HCT116 (cell line): ENCODE data around the gene MEIS2. TPM values are rescaled to one million over a fixed set of nuclear protein-coding genes. Genes with fewer than 3 reads are reported as not detected.

Source experiments
- ATAC-seq: fragments of 200-7000 bp; cut with Tn5 transposase; 2 replicates; pipeline ENCODE4 v1.9.1; 2020; ENCODE audit warnings: mild to moderate bottlenecking, moderate library complexity
- BruUV-seq: library from RNA; stranded (reverse); fragments of 400-500 nt; replicated peaks from 2 replicates; lab custom pipeline; 2021; lab: Mats Ljungman, UMichigan
- CTCF ChIA-PET: fragments of 300-600 bp; sonication (Branson Sonifier 250); formaldehyde crosslinking; loops from one replicate; lab custom pipeline; 2021; ENCODE audit warnings: antibody characterized with exemption; lab: Charles Lee
- POLR2A ChIA-PET: fragments of 300-600, 350-600 bp; sonication (Branson Sonifier 250); formaldehyde crosslinking; loops from one replicate; lab custom pipeline; 2021; ENCODE audit warnings: antibody characterized with exemption; lab: Charles Lee
- RAD21 ChIA-PET, 2 experiments: fragments of 300-600 bp; sonication (Branson Sonifier 250); formaldehyde crosslinking; loops; one replicate each; lab custom pipeline; 2023; ENCODE audit warnings: low total read pairs in 2 of 2; ENCODE audit not compliant: uncharacterized antibody in 2 of 2, unreplicated experiment in 2 of 2, low non-redundant PET in 1 of 2; lab: Charles Lee
- DNase-seq: peaks from one replicate; pipeline ENCODE4 v3.0.0-alpha.2; 2010; ENCODE audit warnings: low read depth, low spot score
- H2AFZ ChIP-seq: fragments of 200-600 bp; shearing (Covaris generic), sonication (generic); 2 replicates; pipeline ENCODE4 v1.6.1; 2017; ENCODE audit warnings: low read depth, mixed run types, mixed read lengths, antibody characterized with exemption, low read length; ENCODE audit not compliant: poor library complexity, severe bottlenecking
- H3K27ac ChIP-seq: 2 replicates; pipeline ENCODE4 v1.5.1; 2012; ENCODE audit warnings: low read depth, low read length
- H3K27me3 ChIP-seq: fragments of 200-600 bp; sonication (generic); 2 replicates; pipeline ENCODE4 v1.6.1; 2016; ENCODE audit warnings: mixed run types, low read length, mixed read lengths; ENCODE audit not compliant: insufficient read depth
- H3K36me3 ChIP-seq, 2 experiments: fragments of 200-500 bp in 1 of 2; fragments of 200-600 bp in 1 of 2; sonication (Bioruptor generic) in 1 of 2; sonication (generic) in 1 of 2; 2 replicates each; pipeline versions ENCODE4 v1.5.1 to v1.6.1; 2014 to 2016; ENCODE audit warnings: low read length in 2 of 2, inconsistent platforms in 1 of 2, mixed read lengths in 1 of 2, mixed run types in 1 of 2; ENCODE audit not compliant: insufficient read depth in 2 of 2, control insufficient read depth in 1 of 2
- H3K4me1 ChIP-seq, 2 experiments: fragments of 200-600 bp in 1 of 2; sonication (generic) in 1 of 2; 2 replicates each; pipeline versions ENCODE4 v1.5.1 to v1.6.1; 2012 to 2017; ENCODE audit warnings: low read length in 2 of 2, inconsistent platforms in 1 of 2, mild to moderate bottlenecking in 1 of 2, mixed read lengths in 1 of 2, mixed run types in 1 of 2, moderate library complexity in 1 of 2; ENCODE audit not compliant: insufficient read depth in 2 of 2, control insufficient read depth in 1 of 2
- H3K4me2 ChIP-seq: fragments of 200-600 bp; sonication (generic); 2 replicates; pipeline ENCODE4 v1.6.1; 2017; ENCODE audit warnings: mixed run types, low read length, mixed read lengths
- H3K4me3 ChIP-seq, 2 experiments: fragments of 200-600 bp in 1 of 2; sonication (generic) in 1 of 2; replicated peaks in 1 of 2; 2 replicates each; pipeline ENCODE4 v1.5.1; 2011 to 2016; ENCODE audit warnings: low read length in 2 of 2, control low read depth in 1 of 2, low read depth in 1 of 2, mild to moderate bottlenecking in 1 of 2, mixed read lengths in 1 of 2, mixed run types in 1 of 2
- H3K79me2 ChIP-seq: fragments of 200-600 bp; sonication (generic); 2 replicates; pipeline ENCODE4 v1.6.1; 2017; ENCODE audit warnings: mild to moderate bottlenecking, mixed run types, low read length, moderate library complexity, mixed read lengths; ENCODE audit not compliant: insufficient read depth
- H3K9ac ChIP-seq: fragments of 200-600 bp; sonication (generic); 2 replicates; pipeline ENCODE4 v1.6.1; 2016; ENCODE audit warnings: low read length, mixed read lengths
- H3K9me2 ChIP-seq: fragments of 200-600 bp; sonication (generic), shearing (Covaris generic); 2 replicates; pipeline ENCODE4 v1.6.1; 2017; ENCODE audit warnings: mixed run types, mild to moderate bottlenecking, moderate library complexity; ENCODE audit not compliant: insufficient read depth
- H3K9me3 ChIP-seq, 2 experiments: fragments of 200-500 bp in 1 of 2; fragments of 200-600 bp in 1 of 2; sonication (Bioruptor generic) in 1 of 2; sonication (generic) in 1 of 2; 2 replicates each; pipeline ENCODE4 v1.6.1; 2014 to 2017; ENCODE audit warnings: low read length in 2 of 2, mixed read lengths in 2 of 2, inconsistent platforms in 1 of 2, low read depth in 1 of 2, mild to moderate bottlenecking in 1 of 2, mixed run types in 1 of 2, moderate library complexity in 1 of 2; ENCODE audit not compliant: control insufficient read depth in 1 of 2, insufficient read depth in 1 of 2
- H4K20me1 ChIP-seq: fragments of 200-600 bp; sonication (generic), shearing (Covaris generic); 2 replicates; pipeline ENCODE4 v1.6.1; 2017; ENCODE audit warnings: mixed run types, mild to moderate bottlenecking, moderate library complexity; ENCODE audit not compliant: insufficient read depth
- CBX3 ChIP-seq: IDR thresholded peaks from 2 replicates; pipeline ENCODE4 v1.6.1; 2012; ENCODE audit warnings: low read depth
- CTCF ChIP-seq, 3 experiments: fragments of 200-600 bp in 1 of 3; sonication (generic) in 1 of 3; IDR thresholded peaks in 2 of 3; conservative IDR thresholded peaks in 1 of 3; 2 replicates each; pipeline ENCODE4 v1.5.1; 2012 to 2017; ENCODE audit warnings: low read depth in 2 of 3, low read length in 2 of 3, antibody characterized with exemption in 1 of 3, borderline replicate concordance in 1 of 3, control low read depth in 1 of 3, mild to moderate bottlenecking in 1 of 3, mixed read lengths in 1 of 3, mixed run types in 1 of 3, moderate library complexity in 1 of 3; ENCODE audit not compliant: insufficient read depth in 1 of 3
- EGR1 ChIP-seq: IDR thresholded peaks from 2 replicates; pipeline ENCODE4 v1.6.1; 2012; ENCODE audit warnings: low read depth
- FOSL1 ChIP-seq: IDR thresholded peaks from 2 replicates; pipeline ENCODE4 v1.6.1; 2012; ENCODE audit warnings: low read depth
- JUND ChIP-seq: IDR thresholded peaks from 2 replicates; pipeline ENCODE4 v1.6.1; 2012
- MAX ChIP-seq: IDR thresholded peaks from 2 replicates; pipeline ENCODE4 v1.6.1; 2012
- SRF ChIP-seq: IDR thresholded peaks from 2 replicates; pipeline ENCODE4 v1.6.1; 2012; ENCODE audit warnings: low read depth
- ZBTB33 ChIP-seq: IDR thresholded peaks from 2 replicates; pipeline ENCODE4 v1.6.1; 2011; ENCODE audit warnings: mild to moderate bottlenecking, low read length, moderate library complexity; ENCODE audit not compliant: insufficient replicate concordance; ENCODE audit errors: extremely low read depth
- intact Hi-C: fragments of 100-400 bp; cut with micrococcal nuclease; formaldehyde crosslinking; loops from 2 replicates; pipeline ENCODE4 v1.10.0; 2022
- total RNA-seq: library from RNA; stranded (reverse); gene quantifications from one replicate; pipeline ENCODE4 v1.2.1, GENCODE V29; 2021; ENCODE audit not compliant: unreplicated experiment

MEIS2 gene
- total RNA-seq, 1 experiment from 2014 or later = 11.5 TPM

DNA sequence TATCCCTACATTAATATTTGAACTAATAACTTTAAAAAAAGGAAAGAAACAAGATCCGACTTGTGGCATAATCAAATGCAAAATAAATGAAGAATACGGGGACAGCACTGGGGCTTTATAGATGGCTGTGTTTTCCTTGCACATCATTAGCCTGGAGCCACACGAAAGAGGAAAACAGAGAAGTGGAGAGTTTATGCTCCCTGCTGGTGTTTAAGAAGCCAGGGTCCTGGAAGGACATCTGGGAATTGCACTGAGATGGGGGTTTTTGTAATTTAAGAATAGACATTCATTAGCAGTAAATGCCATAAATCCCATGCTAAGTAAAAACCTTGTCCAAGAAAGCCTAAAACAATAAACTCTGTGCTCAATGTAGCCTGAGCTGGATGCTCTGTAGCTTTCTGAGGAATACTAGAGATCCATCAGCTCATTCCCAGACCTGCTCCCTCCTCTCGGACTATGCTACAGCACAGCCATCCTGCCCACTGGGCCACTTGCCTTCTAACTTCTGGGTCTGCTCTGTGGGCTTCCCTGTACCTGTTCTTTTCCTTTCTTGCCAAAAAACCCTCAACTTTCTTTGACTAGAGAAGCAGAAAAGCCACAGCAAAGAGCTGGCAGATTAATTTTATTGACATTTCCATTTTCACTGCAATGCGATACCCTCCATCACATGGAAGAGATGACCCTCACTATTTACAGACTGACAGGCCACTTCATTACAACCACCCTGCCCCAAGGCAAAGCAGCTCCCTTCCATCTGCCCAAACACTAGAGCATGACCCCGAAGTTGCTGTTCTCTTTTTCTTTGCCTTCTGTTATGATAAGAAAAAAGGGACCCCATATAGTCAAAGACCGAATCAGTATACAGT is 62.3 kb downstream of the MEIS2 start:
- CTCF ChIA-PET = no interaction called here
- no peak for DNase-seq
- no peak overlapping the region for H2AFZ ChIP-seq
- no peaks in the 10 kb centered on the region for H3K36me3 ChIP-seq
- intact Hi-C loops = no loop called here
- no peak overlapping the region for H3K9ac ChIP-seq
- no peak for TF ChIP-seq EGR1
- TF ChIP-seq, all 23 proteins: peak for 0
- Histone ChIP-seq H3K4me1 (peaks cover 0 to 8% of the 10 kb centered on the region in 2 experiments; a peak in 2 of 4 replicates), H4K20me1 (no peaks in the 10 kb centered on the region), H3K9me3 (no peaks in the 10 kb centered on the region), H3K4me3 (no peak overlapping the region), H3K79me2 (no peaks in the 10 kb centered on the region), H3K4me2 (no peak overlapping the region), H3K9me2 (no peaks in the 10 kb centered on the region), H3K27me3 (no peaks in the 10 kb centered on the region), H3K27ac (no peak overlapping the region)
- BruUV-seq = no TSS peak
- ChIA-PET RAD21 (no interaction called here), POLR2A (no interaction called here)
- no peak for ATAC-seq

DNA sequence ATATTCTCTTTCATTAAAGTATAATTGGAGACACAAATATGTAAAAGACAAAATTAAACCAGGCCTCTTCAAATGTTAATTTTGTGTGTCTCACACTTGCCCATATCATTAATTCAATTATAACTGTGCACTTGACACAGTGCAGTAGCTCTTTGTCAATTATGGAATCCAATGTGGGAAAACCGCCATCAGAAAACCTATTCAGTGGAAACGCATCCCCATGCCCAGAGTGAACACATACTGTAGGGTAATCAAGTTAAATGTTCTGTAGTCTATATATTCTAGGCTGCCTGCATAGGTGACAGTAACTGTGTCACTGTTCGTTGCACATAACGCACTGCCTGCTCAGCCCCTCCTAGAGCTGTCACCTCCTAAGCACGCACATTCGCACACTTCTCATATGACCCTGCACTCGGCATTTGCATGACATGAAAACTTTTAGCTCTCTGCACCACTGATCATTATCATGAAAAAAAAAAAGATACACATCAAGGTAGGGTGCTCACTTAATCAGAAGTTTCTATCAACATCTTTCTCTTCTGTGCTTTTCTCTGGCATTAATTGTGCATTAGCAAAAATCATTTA is 63.2 kb downstream of the MEIS2 start:
- POLR2A ChIA-PET = no interaction called here
- RAD21 ChIA-PET = no interaction called here

More for the DNA sequence above, 63.2 kb downstream of the MEIS2 start:
- CTCF ChIA-PET = no interaction called here
- Histone ChIP-seq H3K4me2 (no peak overlapping the region), H3K9ac (no peak overlapping the region), H4K20me1 (no peaks in the 10 kb centered on the region), H3K9me2 (no peaks in the 10 kb centered on the region), H3K4me1 (peaks cover 0 to 8% of the 10 kb centered on the region in 2 experiments; a peak in 2 of 4 replicates), H3K27ac (no peak overlapping the region), H2AFZ (no peak overlapping the region), H3K27me3 (no peaks in the 10 kb centered on the region), H3K9me3 (no peaks in the 10 kb centered on the region), H3K79me2 (no peaks in the 10 kb centered on the region), H3K4me3 (no peak overlapping the region), H3K36me3 (no peaks in the 10 kb centered on the region)
- intact Hi-C loops = no loop called here
- no TSS peak for BruUV-seq
- TF ChIP-seq MAX (no peak), FOSL1 (no peak), CBX3 (no peak), ZBTB33 (no peak), CTCF (IDR thresholded peaks at IDR 0.05 in 2 of 3, conservative IDR thresholded peaks at IDR 0.05 in 1 of 3; ENCODE audit: borderline replicate concordance in 1 of 3, insufficient read depth in 1 of 3, low read depth in 2 of 3, low read length in 2 of 3) (no peak), JUND (no peak), SRF (no peak)
- ATAC-seq = no peak
- DNase-seq = no peak
